ENCODE data around the gene SPINT2.
A peak's percentile ranks its signal among the peaks of the same experiment; 100 is the strongest.
"Not testable (repeated sequence)": the region's sequence is repeated elsewhere in the genome, so short reads cannot be mapped to it uniquely, and the experiment has no call there.

SPINT2 gene, protein sequence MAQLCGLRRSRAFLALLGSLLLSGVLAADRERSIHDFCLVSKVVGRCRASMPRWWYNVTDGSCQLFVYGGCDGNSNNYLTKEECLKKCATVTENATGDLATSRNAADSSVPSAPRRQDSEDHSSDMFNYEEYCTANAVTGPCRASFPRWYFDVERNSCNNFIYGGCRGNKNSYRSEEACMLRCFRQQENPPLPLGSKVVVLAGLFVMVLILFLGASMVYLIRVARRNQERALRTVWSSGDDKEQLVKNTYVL

DNA sequence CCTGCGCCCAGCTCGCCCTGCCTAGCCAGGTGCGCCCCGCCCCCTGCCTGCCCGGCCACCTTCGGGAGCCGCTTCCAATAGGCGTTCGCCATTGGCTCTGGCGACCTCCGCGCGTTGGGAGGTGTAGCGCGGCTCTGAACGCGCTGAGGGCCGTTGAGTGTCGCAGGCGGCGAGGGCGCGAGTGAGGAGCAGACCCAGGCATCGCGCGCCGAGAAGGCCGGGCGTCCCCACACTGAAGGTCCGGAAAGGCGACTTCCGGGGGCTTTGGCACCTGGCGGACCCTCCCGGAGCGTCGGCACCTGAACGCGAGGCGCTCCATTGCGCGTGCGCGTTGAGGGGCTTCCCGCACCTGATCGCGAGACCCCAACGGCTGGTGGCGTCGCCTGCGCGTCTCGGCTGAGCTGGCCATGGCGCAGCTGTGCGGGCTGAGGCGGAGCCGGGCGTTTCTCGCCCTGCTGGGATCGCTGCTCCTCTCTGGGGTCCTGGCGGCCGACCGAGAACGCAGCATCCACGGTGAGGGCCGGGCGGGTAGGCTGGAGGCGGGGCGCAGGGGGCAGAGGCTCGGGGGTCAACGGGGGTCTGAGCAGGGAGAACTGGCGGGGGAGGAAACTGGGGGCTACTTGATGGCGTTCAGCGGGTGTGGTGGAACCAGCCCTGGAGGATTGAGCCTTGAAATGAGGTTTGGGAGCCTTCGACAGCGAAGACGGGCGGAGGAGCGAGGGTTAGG is at the start of gene SPINT2:
TSS of gene SPINT2 (plus strand) at position 88 of the 727 bp plus-strand sequence. CDS start at position 408, 320 bp downstream.
- peak in 1 of 3 experiments; percentile 17 for DNase-seq (ENCODE audit: low read depth in 2 of 3, low spot score in 2 of 3)

DNA sequence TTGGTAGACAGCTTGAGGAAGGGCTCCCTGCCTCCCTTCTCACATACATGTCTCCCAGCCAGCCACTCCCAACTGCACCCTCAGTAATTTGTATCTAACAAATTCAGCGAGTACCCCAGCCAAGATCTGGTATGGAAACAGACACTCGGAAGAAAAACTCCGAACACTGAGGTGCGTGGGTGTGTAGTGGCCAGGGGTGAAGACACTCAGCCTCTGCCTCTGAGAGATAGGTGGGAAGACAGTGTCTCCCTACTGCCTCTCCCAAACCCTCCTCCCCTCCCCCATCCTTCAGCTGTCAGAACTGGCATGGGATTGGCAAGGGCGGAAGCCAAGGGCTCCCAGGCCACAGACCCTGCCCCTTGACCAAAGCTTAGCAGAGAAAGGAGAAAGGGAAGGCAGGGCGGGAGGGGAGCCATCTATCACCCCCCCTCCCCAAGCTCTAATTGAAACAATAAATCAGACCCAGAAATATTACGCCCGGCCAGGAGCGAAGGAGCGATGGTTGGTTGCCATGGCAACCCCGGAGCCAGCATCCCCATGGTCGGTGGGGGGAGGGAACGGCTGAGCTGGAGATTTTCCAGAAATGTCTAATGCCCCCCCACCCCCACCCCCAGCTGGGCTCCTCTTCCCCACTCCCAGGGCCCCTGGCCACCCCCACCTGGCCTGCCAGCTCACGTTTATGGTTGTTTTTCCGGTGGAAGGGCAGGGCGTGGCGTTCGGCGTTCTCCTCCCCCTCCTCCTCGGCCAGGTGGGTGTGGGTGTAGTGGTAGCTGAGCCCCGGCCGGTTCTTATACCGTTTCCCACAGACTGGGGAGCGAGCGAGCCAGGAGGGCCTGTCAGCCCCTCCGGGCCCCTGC is 47.4 kb upstream of the SPINT2 start:
- no peak for DNase-seq (ENCODE audit: low read depth in 2 of 3, low spot score in 2 of 3)

DNA sequence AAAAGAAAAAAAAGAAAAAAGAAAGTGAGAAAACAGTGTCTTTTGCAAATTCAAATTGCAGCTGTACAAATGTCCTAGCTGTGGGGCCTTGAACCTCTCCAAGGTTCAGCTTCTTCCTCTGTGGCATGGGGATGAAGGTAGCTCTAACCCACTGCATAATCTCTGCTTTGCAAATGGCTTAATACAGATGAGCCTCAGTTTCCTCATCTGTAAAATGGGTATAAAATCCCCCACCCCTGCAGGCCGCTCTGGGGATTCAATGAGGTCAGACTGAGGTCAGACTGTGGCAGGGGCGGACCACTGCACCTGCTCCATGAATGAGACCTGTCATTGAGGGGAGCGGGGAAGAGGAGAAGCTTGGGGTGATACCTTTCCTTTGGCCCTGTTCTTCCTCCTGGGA is 46.2 kb upstream of the SPINT2 start:
- no peak for DNase-seq (ENCODE audit: low read depth in 2 of 3, low spot score in 2 of 3)

DNA sequence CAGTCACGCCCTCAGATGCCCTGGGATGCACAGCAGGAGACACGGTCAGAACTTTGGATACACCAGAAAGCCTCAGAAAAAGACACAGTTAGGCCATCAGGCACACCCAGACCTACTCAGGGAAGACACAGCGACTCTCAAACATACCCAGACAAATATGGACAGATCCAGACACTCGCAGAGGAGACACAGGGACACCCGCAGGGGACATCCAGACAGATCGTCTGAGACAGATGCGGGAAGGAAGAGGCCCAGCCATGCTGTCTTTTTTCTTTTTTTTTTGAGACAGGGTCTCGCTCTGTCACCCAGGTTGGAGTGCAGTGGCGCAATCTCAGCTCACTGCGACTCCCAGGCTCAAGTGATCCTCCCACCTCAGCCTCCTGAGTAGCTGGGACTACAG is 45.2 kb upstream of the SPINT2 start:
- no peak for DNase-seq (ENCODE audit: low read depth in 2 of 3, low spot score in 2 of 3)

DNA sequence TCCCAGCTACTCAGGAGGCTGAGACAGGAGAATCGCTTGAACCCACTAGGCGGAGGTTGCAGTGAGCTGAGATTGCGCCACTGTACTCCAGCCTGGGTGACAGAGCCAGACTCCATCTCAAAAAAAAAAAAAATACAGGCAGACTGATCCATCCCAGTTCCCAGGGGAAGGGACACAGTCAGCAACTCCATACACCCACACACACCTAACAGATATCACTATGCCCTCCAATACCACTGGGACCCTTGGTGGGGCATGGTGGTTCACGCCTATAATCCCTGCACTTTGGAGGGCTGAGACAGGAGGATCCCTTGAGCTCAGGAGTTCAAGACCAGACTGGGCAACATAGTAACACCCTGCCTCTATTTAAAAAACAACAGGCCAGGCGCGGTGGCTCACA is 43.0 kb upstream of the SPINT2 start:
- no peak for DNase-seq (ENCODE audit: low read depth in 2 of 3, low spot score in 2 of 3)

DNA sequence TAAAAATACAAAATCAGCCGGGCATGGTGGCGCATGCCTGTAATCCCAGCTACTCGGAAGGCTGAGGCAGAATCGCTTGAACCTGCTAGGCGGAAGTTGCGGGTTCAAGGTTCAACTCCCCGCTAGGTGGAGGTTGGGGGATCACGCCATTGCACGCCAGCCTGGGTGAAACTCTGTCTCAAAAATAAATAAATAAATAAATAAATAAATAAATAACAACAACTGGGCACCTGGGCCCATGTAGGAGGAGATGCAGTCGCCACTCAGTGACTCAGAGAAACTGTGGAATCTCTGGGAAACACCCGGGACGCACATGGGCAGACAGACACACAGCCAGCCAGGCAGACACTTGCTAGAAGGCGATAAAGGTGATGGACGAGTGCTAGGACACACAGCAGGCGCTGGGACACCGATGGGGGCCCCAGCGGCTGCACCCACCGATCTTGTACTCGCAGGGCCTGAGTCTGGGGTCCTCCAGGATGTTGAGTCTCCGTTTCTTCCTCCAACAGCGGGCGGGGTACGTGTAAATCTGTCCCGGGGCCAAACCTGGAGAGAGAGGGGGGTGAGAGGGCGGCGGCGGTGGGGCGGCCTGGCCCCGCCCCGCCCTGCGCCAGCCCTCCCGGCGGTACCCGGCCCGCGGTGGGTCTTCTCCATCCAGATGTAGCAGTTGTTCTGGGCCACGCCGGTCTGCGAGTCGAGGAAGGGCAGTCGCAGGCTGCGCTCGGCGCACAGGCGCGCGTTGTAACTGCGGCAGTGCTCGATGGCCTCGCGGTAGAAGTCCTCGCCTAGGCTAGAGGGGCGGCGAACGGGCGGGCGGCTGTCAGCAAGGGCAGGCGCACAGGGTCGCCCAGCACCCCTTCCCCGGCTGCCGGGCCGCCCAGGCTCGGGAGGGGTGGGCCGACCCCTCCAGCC is 42.2 kb upstream of the SPINT2 start:
- no peak for DNase-seq (ENCODE audit: low read depth in 2 of 3, low spot score in 2 of 3)

DNA sequence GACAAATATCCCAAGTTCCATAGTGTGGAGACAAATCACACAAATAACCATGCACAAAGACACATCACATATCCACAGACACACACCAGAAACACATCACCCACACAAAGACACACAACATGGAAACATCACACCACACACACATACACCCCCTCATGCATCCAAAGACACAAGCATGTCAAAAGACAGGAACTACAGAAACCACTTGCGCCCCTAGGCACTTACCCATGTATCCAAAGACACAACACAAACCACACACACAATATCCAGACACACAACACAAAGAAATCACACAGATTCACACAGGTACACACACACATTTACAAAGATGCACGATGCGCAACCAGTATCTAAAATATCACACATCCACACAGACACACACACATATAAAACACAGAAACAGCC is 41.3 kb upstream of the SPINT2 start:
- DNase-seq (ENCODE audit: low read depth in 2 of 3, low spot score in 2 of 3): no peak

DNA sequence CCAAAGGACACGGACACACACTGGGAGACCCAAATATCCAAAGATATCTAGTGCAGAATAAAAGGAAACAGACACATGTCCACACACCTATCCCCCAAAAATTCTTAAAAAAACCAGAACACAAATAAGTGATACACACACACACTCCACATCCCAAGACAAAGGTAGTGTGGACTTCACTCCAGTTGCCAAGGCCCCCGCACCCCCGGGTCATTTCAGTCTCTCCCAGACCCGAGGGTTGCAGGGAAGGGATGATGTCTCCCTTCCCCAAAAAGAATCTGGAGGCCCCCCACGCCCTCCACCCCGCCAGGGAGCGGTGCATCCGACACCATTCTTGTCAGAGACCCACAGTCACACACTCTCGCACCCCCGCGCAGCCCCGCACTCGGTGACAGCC is 40.8 kb upstream of the SPINT2 start:
- DNase-seq (ENCODE audit: low read depth in 2 of 3, low spot score in 2 of 3): no peak

DNA sequence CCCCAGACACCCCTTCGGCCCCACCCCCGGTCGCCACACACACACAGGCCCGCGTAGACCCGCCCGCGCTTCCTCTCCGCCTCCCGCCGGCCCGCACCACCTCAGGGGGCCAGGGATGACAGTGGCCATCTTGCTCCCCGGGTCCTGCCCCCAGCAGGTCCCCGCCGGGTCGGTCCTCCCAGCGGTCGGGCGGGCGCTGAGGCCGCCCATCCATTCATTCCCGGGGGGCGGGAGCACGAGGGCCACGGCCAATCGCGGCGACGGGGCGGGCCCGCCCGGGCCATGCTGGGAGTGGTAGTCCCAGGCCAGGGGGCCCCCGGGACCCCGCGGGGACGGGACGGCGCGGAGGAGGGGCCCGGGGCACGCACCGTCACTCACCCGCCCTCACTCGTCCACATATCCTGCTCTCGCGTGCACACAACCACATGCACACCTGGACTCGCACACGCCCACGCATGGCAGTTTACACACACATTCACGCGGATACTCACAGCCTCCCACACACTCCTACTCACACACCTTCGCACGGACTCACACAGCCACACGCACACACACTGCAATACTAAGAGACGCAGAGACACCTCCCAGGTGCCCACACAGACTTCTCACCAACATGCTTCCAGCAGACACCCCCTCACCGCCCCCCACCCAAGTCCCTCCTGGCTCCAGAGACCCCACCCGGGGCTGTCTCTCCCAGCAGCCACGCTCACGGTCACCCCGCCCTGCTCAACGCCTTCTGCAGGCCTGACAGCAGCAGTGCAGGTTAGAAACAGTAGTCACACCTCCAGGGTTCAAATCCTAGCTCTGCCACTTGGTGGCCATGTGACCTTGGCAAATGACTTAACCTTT is 40.1 kb upstream of the SPINT2 start, which contains the start of gene DPF1:
TSS of gene DPF1 (minus strand) at position 209 of the 849 bp plus-strand sequence. CDS start at position 129, 80 bp downstream.
- peak in 2 of 3 experiments; percentile 40 to 47 for DNase-seq (ENCODE audit: low read depth in 2 of 3, low spot score in 2 of 3)

DNA sequence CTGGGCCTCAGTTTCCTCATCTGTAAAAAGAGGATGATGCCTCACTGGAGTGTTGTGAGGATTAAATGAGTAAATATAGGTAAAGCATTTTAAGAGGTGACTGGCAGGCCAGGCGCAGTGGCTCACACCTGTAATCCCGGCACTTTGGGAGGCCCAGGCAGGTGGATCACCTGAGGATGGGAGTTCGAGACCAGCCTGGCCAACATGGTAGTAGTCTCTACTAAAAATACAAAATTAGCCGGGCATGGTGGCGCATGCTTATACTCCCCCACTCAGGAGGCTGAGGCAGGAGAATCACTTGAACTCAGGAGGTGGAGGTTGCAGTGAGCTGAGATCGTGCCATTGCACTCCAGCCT is 39.5 kb upstream of the SPINT2 start:
- DNase-seq (ENCODE audit: low read depth in 2 of 3, low spot score in 2 of 3): not testable (repeated sequence)

DNA sequence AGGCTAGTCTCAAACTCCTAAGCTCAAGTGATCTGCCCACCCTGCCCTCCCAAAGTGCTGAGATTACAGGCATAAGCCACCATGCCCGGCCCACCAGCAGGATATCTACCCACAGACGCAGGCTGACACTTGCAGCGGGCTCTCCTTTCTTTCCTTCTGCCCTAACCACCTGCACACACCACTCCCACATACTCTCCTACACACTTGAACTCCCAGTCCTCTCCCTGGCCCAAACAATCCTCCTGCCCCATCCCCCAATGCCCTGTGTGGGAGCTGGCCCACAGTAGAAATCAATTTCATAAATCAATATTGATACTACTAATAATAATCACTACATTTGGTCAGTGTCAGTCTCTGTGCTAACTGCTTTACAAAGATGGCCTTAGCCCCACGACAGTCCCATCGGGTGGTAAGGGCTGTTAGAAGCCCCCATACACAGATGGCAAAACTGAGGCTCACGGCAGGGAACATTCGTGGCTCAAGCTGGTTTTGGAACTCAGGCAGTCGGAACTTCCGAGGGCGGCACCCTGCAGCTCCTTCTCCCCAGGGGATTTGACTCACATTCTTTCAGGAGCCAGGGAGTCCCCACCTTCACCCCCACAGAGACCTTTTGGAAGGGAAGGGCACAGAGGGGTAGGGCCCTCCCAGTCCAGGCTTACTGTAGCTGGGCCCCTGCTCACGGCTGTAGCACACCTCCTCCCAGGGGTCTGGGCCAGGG is 36.9 kb upstream of the SPINT2 start:
- no peak for DNase-seq (ENCODE audit: low read depth in 2 of 3, low spot score in 2 of 3)

DNA sequence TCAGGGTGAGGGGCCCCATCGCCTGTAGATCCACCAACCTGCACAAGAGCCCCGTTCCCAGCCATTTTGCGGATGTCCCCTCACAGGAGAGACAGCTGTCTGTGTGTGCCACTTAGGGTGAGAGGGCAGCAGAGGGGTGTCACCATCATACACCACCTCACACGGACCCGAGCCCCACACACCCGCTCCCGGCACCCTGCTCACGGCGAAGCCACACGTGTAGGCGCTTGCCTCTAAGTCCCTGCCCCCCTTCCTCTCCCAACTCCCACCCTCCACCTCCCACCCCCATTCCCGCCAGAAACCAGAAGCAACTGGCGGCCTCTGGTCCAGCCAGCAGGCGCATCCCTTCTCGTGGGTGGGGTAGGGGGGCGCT is 36.4 kb upstream of the SPINT2 start:
- no peak for DNase-seq (ENCODE audit: low read depth in 2 of 3, low spot score in 2 of 3)

DNA sequence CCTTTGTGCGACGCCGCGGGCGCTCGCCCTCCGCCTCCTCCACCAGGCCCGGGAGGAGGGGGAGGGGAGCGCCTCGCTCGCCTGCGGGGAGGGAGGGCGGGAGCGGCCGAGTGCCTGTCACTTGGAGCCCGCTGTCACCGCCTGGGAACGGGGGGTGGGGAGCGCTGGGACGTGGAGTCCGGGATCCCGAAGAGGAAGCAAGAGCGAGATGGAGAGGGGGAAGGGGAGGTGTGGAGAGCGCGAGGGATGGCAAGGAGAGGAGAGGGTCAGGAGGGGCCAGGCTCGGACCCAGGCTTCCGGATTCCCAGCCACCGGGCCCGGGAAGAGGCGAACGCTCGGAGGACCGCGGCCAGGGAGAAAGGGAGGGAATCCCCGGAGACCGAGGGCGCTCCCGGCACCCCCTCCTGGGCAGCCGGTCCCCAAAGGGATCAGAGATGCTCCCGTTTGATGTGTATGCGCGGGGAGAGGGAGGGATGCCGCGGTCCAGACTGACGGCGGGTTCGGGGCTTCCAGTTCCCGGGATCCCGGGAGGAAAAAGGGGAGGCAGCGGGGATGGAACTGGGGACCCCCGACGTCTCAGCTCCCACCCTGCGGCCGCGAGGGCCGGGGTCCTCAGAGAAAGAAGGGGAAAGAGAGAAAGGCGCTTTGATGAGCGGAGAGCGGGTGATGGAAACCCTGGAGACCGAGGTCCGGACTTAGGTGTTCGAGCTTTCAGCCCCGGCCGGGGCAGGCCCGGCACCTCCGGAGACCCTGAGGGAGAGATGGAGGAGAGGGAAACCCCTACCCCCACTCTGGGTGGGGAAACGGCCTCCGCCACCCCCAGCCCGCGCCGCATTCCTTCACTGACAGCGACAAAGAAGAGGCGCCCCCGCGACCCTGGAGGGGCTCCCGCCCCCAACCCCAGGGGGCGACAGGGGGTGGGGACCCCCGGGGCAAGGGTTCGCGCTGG is 35.6 kb upstream of the SPINT2 start:
- DNase-seq (ENCODE audit: low read depth in 2 of 3, low spot score in 2 of 3): no peak

DNA sequence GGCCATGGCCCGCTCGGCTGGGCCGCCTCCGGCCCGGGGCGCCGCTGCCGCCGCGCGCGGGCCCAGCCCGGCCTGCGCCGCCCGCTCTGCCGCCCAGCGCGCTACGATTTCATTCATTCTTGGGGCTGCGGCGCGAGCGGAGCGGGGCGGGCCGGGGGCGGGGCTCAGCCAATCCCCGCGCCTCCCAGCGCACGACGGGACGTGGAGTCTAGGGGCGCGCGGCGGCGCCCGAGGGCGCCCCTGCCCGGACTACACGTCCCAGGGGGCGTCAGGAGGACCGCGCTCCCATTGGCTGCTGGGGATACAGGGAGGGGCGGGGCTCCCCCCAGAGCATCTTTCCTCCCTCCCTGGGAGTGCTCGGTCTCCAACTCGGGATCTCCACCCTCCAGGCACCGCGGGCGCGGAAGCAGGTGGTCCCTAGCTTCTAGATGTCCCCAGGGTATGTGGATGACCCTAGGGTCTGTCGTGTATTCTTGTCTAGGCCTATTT is 34.7 kb upstream of the SPINT2 start:
- peak in 2 of 3 experiments; percentile 37 to 52 for DNase-seq (ENCODE audit: low read depth in 2 of 3, low spot score in 2 of 3)

DNA sequence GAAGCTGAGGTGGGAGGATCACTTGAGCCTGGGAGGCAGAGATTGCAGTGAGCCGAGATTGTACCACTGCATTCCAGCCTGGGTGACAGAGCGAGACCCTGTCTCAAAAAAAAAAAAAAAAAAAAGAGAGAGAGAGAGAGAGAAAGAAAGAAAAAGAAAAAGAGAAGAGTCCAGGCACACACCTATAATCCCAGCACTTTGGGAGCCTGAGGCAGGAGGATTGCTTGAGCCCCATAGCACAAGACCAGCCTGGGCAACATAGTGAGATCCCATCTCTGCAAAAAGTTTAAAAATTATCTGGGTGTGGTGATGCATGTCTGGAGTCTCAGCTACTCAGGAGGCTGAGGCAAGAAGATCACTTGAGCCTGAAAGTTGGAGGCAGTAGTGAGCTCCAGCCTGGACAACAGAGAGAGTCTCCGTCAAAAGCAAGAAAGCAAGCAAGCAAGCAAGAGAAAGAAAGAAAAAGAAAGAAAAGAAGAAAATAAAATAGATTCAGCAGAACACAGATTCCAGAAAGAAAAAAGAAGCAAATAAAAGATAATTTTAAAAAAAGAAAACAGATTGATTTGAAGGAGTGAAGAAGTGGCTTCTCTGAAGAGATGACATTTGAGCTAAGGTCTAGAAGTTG is 33.8 kb upstream of the SPINT2 start:
- DNase-seq (ENCODE audit: low read depth in 2 of 3, low spot score in 2 of 3): not testable (repeated sequence)

DNA sequence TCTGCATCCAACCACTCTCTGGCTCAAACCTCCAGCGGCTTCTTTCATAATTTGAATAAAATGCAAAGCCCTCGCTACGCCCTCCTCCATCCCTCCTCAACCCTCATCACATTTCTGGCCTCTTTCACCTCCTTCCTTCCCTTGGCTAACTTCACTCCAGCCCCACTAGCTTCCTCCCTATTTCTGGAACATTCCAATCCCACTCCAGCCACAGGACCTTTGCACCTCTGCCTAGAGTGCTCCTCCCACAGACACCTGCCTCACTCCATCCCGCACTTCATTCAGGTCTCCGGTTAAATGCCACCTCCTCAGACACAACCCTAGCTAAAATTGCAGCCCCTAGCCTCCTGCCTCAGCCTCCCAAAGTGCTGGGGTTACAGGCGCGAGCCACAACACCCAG is 32.5 kb upstream of the SPINT2 start:
- DNase-seq (ENCODE audit: low read depth in 2 of 3, low spot score in 2 of 3): no peak

DNA sequence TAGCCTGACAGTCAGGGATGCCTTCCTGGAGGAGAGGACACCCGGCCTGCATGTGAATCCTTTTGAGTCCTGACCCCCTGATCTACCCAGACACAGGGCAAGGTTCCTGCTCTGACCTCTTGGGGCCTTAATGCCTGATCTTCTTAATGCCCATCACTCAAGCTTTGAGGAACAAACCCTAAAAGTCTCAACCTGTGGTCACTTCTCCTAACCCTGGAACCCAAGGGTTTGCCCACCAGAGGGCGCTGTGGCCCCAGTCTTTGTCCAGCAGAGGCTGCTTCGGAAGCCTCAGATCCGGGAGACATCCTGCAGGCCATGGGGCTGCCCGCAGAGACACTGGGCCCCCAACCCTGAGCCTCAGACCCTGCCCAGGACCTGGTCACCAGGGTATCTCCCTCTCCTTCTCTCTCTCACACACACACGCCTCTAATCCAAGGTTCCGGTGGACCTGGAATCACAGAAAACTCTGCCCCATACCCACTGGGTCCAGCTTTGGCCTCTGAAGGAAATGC is 30.6 kb upstream of the SPINT2 start:
- DNase-seq (ENCODE audit: low read depth in 2 of 3, low spot score in 2 of 3): peak; percentile 45 to 93 (median 62)
